Spleen (tissue), 7 donors: ENCODE data around the gene SMTN.

Experiments
- POLR2A ChIP-seq, 3 donors: fragments of 450-650 bp; IDR thresholded peaks; one replicate each; pipeline ENCODE4 v1.5.1; 2017; ENCODE audit warnings: antibody characterized with exemption in 3 of 3, mild to moderate bottlenecking in 1 of 3
- POLR2AphosphoS5 ChIP-seq, 3 donors: sonication (generic); formaldehyde crosslinking; IDR thresholded peaks; one replicate each; pipeline ENCODE4 v1.5.1; 2017; ENCODE audit warnings: antibody characterized with exemption in 3 of 3
- TF ChIP-seq, protein P1 (sequence below), 11 experiments: fragments of 200-600 bp in 7 of 11; fragments of 450-650 bp in 4 of 11; sonication (generic) in 4 of 11; IDR thresholded peaks in 8 of 11; conservative IDR thresholded peaks in 3 of 11; 1 replicate in 7 of 11; 2 replicates in 4 of 11; pipeline versions ENCODE4 v1.4.0 to v1.8.0; 2016 to 2021; ENCODE audit warnings: antibody characterized with exemption in 11 of 11, inconsistent platforms in 4 of 11, mild to moderate bottlenecking in 1 of 11
- donor health status: DM: no; HTN: no; CAD: no; lungs with moderate emphysema.
- donor health status: DM: no; HTN: no; CAD: no.
- donor health status: DM: no; HTN: no; CAD: no.

DNA sequence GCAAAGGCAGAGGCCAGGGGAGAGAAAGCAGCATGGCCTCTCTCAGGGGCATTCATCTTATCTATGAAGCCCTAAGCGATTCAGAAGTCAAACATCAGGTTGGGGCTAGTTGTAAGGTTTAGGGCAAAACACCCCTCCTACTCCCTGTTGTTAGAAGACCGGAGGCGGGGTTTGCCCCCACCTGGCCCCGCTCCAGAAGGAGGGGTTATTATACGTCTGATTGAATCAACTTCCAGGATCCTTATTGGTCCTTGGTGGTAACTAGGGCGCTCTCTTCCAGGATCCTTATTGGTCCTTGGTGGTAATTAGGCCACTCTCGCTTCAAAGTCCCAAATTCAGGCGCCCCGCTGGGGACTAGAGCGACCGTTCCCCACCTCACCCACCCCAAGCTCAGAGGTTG is 12.1 kb upstream of the SMTN start:
- TF ChIP-seq POLR2A (IDR thresholded peaks at IDR 0.05) (no peak), POLR2AphosphoS5 (IDR thresholded peaks at IDR 0.05) (no peak)
- TF ChIP-seq, protein P1, sequence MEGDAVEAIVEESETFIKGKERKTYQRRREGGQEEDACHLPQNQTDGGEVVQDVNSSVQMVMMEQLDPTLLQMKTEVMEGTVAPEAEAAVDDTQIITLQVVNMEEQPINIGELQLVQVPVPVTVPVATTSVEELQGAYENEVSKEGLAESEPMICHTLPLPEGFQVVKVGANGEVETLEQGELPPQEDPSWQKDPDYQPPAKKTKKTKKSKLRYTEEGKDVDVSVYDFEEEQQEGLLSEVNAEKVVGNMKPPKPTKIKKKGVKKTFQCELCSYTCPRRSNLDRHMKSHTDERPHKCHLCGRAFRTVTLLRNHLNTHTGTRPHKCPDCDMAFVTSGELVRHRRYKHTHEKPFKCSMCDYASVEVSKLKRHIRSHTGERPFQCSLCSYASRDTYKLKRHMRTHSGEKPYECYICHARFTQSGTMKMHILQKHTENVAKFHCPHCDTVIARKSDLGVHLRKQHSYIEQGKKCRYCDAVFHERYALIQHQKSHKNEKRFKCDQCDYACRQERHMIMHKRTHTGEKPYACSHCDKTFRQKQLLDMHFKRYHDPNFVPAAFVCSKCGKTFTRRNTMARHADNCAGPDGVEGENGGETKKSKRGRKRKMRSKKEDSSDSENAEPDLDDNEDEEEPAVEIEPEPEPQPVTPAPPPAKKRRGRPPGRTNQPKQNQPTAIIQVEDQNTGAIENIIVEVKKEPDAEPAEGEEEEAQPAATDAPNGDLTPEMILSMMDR (IDR thresholded peaks at IDR 0.05 in 8 of 11, conservative IDR thresholded peaks at IDR 0.05 in 3 of 11) = no peak
